ENCODE data around the gene CRYBA2. TPM values are rescaled to one million over a fixed set of nuclear protein-coding genes. Genes with fewer than 3 reads are reported as not detected.
A peak's percentile ranks its signal among the peaks of the same experiment; 100 is the strongest.

CRYBA2 gene
- total RNA-seq: not detected
- long read RNA-seq: 0 reads

- DNase-seq (no peak), ATAC-seq (ENCODE audit: poor library complexity) (no peak)
- intact Hi-C loops (cut with DNase I): no loop called here
These were observed at the start of gene CRYBA2 for GRCh38 chr2:218993345-218994315. CRYBA2 (minus strand) TSS chr2:218993422; CDS start chr2:218993176, 246 bp downstream.

GRCh38 chr2:219042750-219043149 is 49.5 kb upstream of the CRYBA2 start:
- intact Hi-C loops (cut with DNase I): no loop called here
- ATAC-seq (ENCODE audit: poor library complexity): no peak
- DNase-seq: no peak

GRCh38 chr2:219042157-219042556 is 48.9 kb upstream of the CRYBA2 start:
- ATAC-seq (ENCODE audit: poor library complexity) (no peak), DNase-seq (no peak)
- intact Hi-C loops (cut with DNase I): no loop called here

GRCh38 chr2:219041252-219041651 is 48.0 kb upstream of the CRYBA2 start, which contains the start of gene CFAP65:
CFAP65 (minus strand) TSS chr2:219041516; CDS start chr2:219039048, 2,468 bp downstream.
- ATAC-seq (ENCODE audit: poor library complexity): no peak
- intact Hi-C loops (cut with DNase I): no loop called here
- DNase-seq: no peak

- DNase-seq (no peak), ATAC-seq (ENCODE audit: poor library complexity) (no peak)
- intact Hi-C loops (cut with DNase I): no loop called here
These were observed 45.4 kb upstream of the CRYBA2 start for GRCh38 chr2:219038600-219038999.

GRCh38 chr2:219037783-219038499 is 44.7 kb upstream of the CRYBA2 start:
- DNase-seq (no peak), ATAC-seq (ENCODE audit: poor library complexity) (no peak)
- intact Hi-C loops (cut with DNase I): no loop called here

GRCh38 chr2:219035942-219036341 is 42.7 kb upstream of the CRYBA2 start:
- DNase-seq (no peak), ATAC-seq (ENCODE audit: poor library complexity) (no peak)
- intact Hi-C loops (cut with DNase I): no loop called here

- ATAC-seq (ENCODE audit: poor library complexity): no peak
- DNase-seq: no peak
- intact Hi-C loops (cut with DNase I): no loop called here
These were observed 41.6 kb upstream of the CRYBA2 start for GRCh38 chr2:219034823-219035222.

- no peak for ATAC-seq (ENCODE audit: poor library complexity)
These were observed 39.0 kb upstream of the CRYBA2 start for GRCh38 chr2:219032051-219032745.

GRCh38 chr2:219031005-219031738 is 38.0 kb upstream of the CRYBA2 start:
- ATAC-seq (ENCODE audit: poor library complexity) (no peak), DNase-seq (peak; percentile 26)
- intact Hi-C loops (cut with DNase I): no loop called here

More at GRCh38 chr2:219032051-219032745, 39.0 kb upstream of the CRYBA2 start:
- intact Hi-C loops (cut with DNase I): no loop called here
- peak; percentile 10 for DNase-seq

GRCh38 chr2:219030177-219030940 is 37.1 kb upstream of the CRYBA2 start:
- no peak for ATAC-seq (ENCODE audit: poor library complexity)

GRCh38 chr2:219029829-219030165 is 36.6 kb upstream of the CRYBA2 start:
- intact Hi-C loops (cut with DNase I): no loop called here
- peak; percentile 93 for ATAC-seq (ENCODE audit: poor library complexity)
- DNase-seq: peak; percentile 88

More at GRCh38 chr2:219030177-219030940, 37.1 kb upstream of the CRYBA2 start:
- intact Hi-C loops (cut with DNase I): no loop called here
- DNase-seq: no peak

GRCh38 chr2:219028996-219029828 is 36.0 kb upstream of the CRYBA2 start:
- DNase-seq (no peak), ATAC-seq (ENCODE audit: poor library complexity) (no peak)
- intact Hi-C loops (cut with DNase I): no loop called here

- ATAC-seq (ENCODE audit: poor library complexity): no peak
- intact Hi-C loops (cut with DNase I): no loop called here
These were observed 34.9 kb upstream of the CRYBA2 start for GRCh38 chr2:219028141-219028540.

GRCh38 chr2:219027511-219028055 is 34.4 kb upstream of the CRYBA2 start:
- DNase-seq (no peak), ATAC-seq (ENCODE audit: poor library complexity) (no peak)
- intact Hi-C loops (cut with DNase I): no loop called here

More at GRCh38 chr2:219028141-219028540, 34.9 kb upstream of the CRYBA2 start:
- no peak for DNase-seq

GRCh38 chr2:219026946-219027345 is 33.7 kb upstream of the CRYBA2 start:
- no peak for ATAC-seq (ENCODE audit: poor library complexity)
- intact Hi-C loops (cut with DNase I): no loop called here
- no peak for DNase-seq
